ENCODE data around the gene IL4I1. TPM values are rescaled to one million over a fixed set of nuclear protein-coding genes. Genes with fewer than 3 reads are reported as not detected.

IL4I1 gene
- total RNA-seq, 6 donors from 2014 or later, result 0.44 to 7.3 (median 2.1) TPM

DNA sequence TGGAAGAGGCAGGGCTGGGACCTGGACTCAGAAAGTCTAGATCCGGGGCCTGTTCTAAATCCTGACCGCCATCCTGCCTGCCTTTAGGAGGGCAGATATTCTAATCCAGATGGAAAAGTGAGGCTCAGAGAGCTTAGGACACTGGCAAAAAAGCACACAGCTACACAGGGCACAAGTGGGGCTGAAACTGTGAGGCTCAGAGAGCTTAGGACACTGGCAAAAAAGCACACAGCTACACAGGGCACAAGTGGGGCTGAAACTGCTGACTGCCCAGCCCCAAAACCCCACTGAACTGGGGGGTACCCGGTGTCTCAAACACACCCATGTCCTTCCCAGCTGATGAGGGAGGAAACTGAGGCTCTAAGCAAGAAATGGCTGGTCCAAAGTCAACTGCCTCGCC lies 21.5 kb downstream of the IL4I1 start:
- WGBS, 2 donors, result 93 to 100% methylated on average over 3 of the region's 4 CpGs
- DNase-seq (no peak), ATAC-seq (ENCODE audit: low FRiP score in 2 of 2) (no peak)
- no peaks in the 10 kb centered on the region for H3K9me3 ChIP-seq
- peak overlapping the region in 3 of 4 donors; percentile 77 to 90 (median 81) for H3K4me3 ChIP-seq
- TF ChIP-seq EP300 (IDR thresholded peaks at IDR 0.05) (no peak), POLR2A (IDR thresholded peaks at IDR 0.05) (no peak), POLR2AphosphoS5 (IDR thresholded peaks at IDR 0.05) (no peak), CTCF (IDR thresholded peaks at IDR 0.05) (no peak)
- peak overlapping the region; percentile 94 to 100 (median 99) for H3K27ac ChIP-seq
- peaks cover 22 to 41% (median 33%) of the 10 kb centered on the region in 4 donors for H3K4me1 ChIP-seq
- no peaks in the 10 kb centered on the region for H3K27me3 ChIP-seq
- peaks cover 6 to 21% (median 13%) of the 10 kb centered on the region in 4 donors for H3K36me3 ChIP-seq

DNA sequence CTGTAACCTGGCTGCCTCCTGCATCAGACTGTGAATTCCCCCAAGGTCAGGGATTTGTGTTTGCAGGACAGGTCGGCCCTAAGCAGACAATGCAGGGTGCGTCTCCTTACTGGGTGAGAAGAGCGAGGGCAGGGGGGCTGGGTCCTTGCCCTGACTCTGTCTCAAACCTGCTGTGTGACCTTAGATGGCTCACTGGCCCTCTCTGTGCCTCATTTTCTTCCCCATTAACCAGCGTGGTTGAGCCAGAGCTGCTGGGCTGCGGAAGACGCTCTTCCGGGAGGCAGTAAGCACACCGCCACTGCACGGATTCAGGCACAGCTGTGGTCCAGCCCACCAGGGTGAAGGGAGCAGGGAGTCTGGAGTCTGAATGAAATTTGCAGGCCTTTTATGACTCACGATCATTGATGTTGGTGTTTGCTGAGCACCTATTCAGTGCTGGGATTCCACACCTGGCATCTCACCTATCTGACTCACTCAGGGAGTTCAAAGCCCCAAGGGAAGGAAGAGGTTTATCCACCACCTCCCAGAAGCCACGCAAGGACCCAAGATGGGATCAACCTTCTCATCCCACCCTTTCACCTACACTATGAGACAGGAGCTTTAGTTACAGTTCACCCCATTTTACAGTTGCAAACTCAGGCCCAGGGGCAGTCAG lies 22.1 kb downstream of the IL4I1 start:
- Histone ChIP-seq H3K27ac (peak overlapping the region in 1 of 4 donors; percentile 99), H3K27me3 (no peaks in the 10 kb centered on the region), H3K4me3 (no peak overlapping the region), H3K9me3 (no peaks in the 10 kb centered on the region), H3K4me1 (peaks cover 26 to 45% (median 38%) of the 10 kb centered on the region in 4 donors), H3K36me3 (peaks cover 3 to 18% (median 9%) of the 10 kb centered on the region in 4 donors)
- no peak for ATAC-seq (ENCODE audit: low FRiP score in 2 of 2)
- DNase-seq, result no peak
- TF ChIP-seq CTCF (IDR thresholded peaks at IDR 0.05) (no peak), POLR2A (IDR thresholded peaks at IDR 0.05) (no peak), POLR2AphosphoS5 (IDR thresholded peaks at IDR 0.05) (no peak), EP300 (IDR thresholded peaks at IDR 0.05) (no peak)
- WGBS, 2 donors, result 97 to 98% methylated on average over 8 to 11 of the region's 11 CpGs

DNA sequence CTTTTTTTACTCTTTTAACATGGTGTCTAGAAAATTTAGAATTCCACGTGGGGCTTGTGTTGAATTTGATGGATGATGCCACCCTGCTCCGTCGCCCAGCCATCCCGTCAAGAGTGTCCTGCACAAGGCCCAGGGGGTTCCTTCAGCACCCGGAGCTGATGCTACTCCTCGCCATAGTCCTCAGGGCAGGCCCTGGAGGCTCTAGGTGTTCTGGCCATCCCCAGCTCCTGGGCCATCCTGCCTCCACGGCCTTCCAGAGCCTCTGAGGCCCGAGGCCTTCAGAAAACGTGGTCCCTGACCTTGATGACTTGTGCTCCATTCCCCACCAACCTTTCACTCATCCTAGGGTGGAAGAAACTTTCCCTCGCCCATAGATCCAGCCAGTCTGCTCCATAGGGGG lies 22.9 kb downstream of the IL4I1 start:
- whole genome bisulfite sequencing, 2 donors, result 89 to 93% methylated on average over 10 of the region's 10 CpGs
- ATAC-seq (ENCODE audit: low FRiP score in 2 of 2) (no peak), DNase-seq (no peak)
- Histone ChIP-seq H3K4me3 (no peak overlapping the region), H3K27ac (no peak overlapping the region), H3K27me3 (no peaks in the 10 kb centered on the region), H3K9me3 (no peaks in the 10 kb centered on the region), H3K36me3 (peaks cover 0 to 14% (median 7%) of the 10 kb centered on the region in 4 donors), H3K4me1 (peaks cover 28 to 47% (median 37%) of the 10 kb centered on the region in 4 donors)
- TF ChIP-seq POLR2AphosphoS5 (IDR thresholded peaks at IDR 0.05), result no peak
- no peak for TF ChIP-seq CTCF (IDR thresholded peaks at IDR 0.05)
- no peak for TF ChIP-seq EP300 (IDR thresholded peaks at IDR 0.05)
- no peak for TF ChIP-seq POLR2A (IDR thresholded peaks at IDR 0.05)

DNA sequence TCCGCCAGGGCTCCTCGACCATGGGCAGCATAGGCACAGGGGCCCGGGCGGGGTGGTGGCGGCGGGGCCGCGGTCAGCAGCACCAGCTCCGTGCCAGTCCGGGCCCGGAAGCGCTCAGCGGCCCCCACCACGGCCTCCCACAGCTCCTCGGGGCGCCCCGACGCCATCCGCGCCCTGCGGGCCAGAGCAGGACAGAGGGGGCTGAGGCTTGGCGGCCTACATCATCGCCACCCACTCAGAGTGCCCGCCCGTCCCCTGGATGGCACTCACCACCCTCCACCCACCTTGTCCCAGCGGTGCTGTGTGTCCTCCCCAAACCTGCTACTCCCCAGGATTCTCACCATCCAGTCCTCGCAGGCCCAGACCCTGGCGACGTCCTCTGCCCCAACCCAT lies 23.6 kb downstream of the IL4I1 start:
- peak in 1 of 2 donors; percentile 86 for DNase-seq
- Histone ChIP-seq H3K4me3 (no peak overlapping the region), H3K36me3 (peaks cover 0 to 14% (median 7%) of the 10 kb centered on the region in 4 donors), H3K4me1 (peaks cover 29 to 47% (median 37%) of the 10 kb centered on the region in 4 donors), H3K27me3 (no peaks in the 10 kb centered on the region), H3K9me3 (no peaks in the 10 kb centered on the region), H3K27ac (peak overlapping the region in 1 of 4 donors; percentile 32)
- WGBS, 2 donors, result 92 to 93% methylated on average over 4 to 16 of the region's 29 CpGs
- ATAC-seq (ENCODE audit: low FRiP score in 2 of 2), result no peak
- TF ChIP-seq POLR2AphosphoS5 (IDR thresholded peaks at IDR 0.05) (no peak), EP300 (IDR thresholded peaks at IDR 0.05) (no peak), CTCF (IDR thresholded peaks at IDR 0.05) (no peak), POLR2A (IDR thresholded peaks at IDR 0.05) (no peak)
